Uterus (tissue), 2 donors: Measurements from ENCODE around the gene SLC2A5.

Source experiments
- CTCF ChIP-seq, 4 experiments: fragments of 200-600 bp in 2 of 4; fragments of 450-650 bp in 2 of 4; sonication (generic) in 2 of 4; IDR thresholded peaks; one replicate each; pipeline ENCODE4 v1.5.1; 2016 to 2019; ENCODE audit warnings: antibody characterized with exemption in 4 of 4, mild to moderate bottlenecking in 2 of 4, moderate library complexity in 1 of 4
- POLR2A ChIP-seq, 2 donors: fragments of 450-650 bp; IDR thresholded peaks; one replicate each; pipeline ENCODE4 v1.6.1; 2016; ENCODE audit warnings: antibody characterized with exemption in 2 of 2, mild to moderate bottlenecking in 1 of 2, moderate library complexity in 1 of 2

- TF ChIP-seq CTCF (IDR thresholded peaks at IDR 0.05), result no peak
- no peak for TF ChIP-seq POLR2A (IDR thresholded peaks at IDR 0.05)
Measured at GRCh38 chr1:9075022-9075421, 5.6 kb upstream of the SLC2A5 start.
